ENCODE data around the gene FYN. TPM values are rescaled to one million over a fixed set of nuclear protein-coding genes. Genes with fewer than 3 reads are reported as not detected.

Gene FYN
- total and polyA plus RNA-seq, 2 of the 8 experiments (the other 6 are each of a cell fraction or from before 2014, with no cell fraction given) = 46.8 to 97.2 TPM

DNA sequence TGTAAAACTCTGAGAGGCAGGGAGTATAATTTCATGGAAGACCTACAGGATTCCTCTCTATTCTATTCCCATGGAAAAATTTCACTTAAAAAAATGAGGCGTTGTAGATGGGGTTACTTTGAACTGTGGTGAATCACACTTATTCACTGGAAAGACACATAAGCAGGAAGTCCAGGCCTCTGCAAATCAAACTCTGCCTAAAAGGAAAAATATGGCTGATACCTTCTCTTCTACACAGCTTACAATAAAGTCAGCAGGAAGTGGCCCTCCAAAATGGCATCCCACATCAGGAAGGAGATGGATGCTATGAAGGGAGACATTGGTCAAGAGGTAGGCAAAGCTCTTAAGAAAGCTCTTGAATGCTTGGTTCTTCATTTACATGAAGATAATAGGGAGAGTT, 115.9 kb downstream of the FYN start:
- no peaks in the 10 kb centered on the region for H4K20me1 ChIP-seq (replicated peaks in 1 of 2; ENCODE audit: control insufficient read depth in 1 of 2, insufficient read depth in 2 of 2, low read length in 2 of 2)
- no peak overlapping the region for H3K23ac ChIP-seq (ENCODE audit: insufficient read length)
- WGBS, 2 experiments (ENCODE audit: extremely low coverage in 1 of 2, insufficient coverage in 1 of 2, insufficient read length in 1 of 2, insufficient replicate concordance in 2 of 2, low coverage in 1 of 2, low lambda C conversion rate in 2 of 2, missing lambda C conversion rate in 1 of 2) = 95% methylated on average over 1 of the region's 1 CpG; no CpG with 5 or more reads in 1 of the 2 experiments
- no peak overlapping the region for H4K8ac ChIP-seq (ENCODE audit: extremely low read depth, insufficient read depth, low read length)
- no peaks in the 10 kb centered on the region for H3K9me3 ChIP-seq (ENCODE audit: insufficient read depth in 2 of 2, low read depth in 1 of 2, low read length in 1 of 2)
- H2BK12ac ChIP-seq (ENCODE audit: low read depth, low read length) = no peak overlapping the region
- no peak overlapping the region for H2BK120ac ChIP-seq (replicated peaks; ENCODE audit: low read depth, low read length)
- DNase-seq (ENCODE audit: low read depth in 1 of 2, low spot score in 2 of 2) (no peak), FAIRE-seq (no peak)
- no peak overlapping the region for H3K27ac ChIP-seq (ENCODE audit: low read depth, low read length)
- H3K4me3 ChIP-seq (ENCODE audit: extremely low read depth in 1 of 4, insufficient read depth in 2 of 4, low read depth in 3 of 4, low read length in 4 of 4) = no peak overlapping the region
- H4K91ac ChIP-seq (replicated peaks; ENCODE audit: insufficient read length, low read length) = no peak overlapping the region
- peaks cover 0 to 11% (median 7%) of the 10 kb centered on the region in 4 experiments; a peak in 4 of 7 replicates for H3K4me1 ChIP-seq (replicated peaks in 1 of 4; ENCODE audit: control insufficient read depth in 3 of 4, insufficient read depth in 4 of 4, low read length in 3 of 4)
- no peak overlapping the region for H3K4me2 ChIP-seq (ENCODE audit: insufficient read depth in 1 of 2, low read depth in 2 of 2, low read length in 2 of 2)
- H2AK5ac ChIP-seq (ENCODE audit: low read depth, low read length) = no peak overlapping the region
- H2AFZ ChIP-seq (ENCODE audit: low read length) = no peak overlapping the region
- TF ChIP-seq CHD1 (IDR thresholded peaks at IDR 0.05; ENCODE audit: low read depth, low read length) (no peak), HDAC6 (IDR thresholded peaks at IDR 0.05; ENCODE audit: low read depth, low read length) (no peak), TCF12 (IDR thresholded peaks at IDR 0.05; ENCODE audit: low read depth, low read length) (no peak), YY1 (IDR thresholded peaks at IDR 0.05; ENCODE audit: low read depth, low read length) (peak; percentile 63; the same call in 1 of the 2 replicates)
- H2BK20ac ChIP-seq (ENCODE audit: low read length) = no peak overlapping the region
- no peak overlapping the region for H3K18ac ChIP-seq (ENCODE audit: extremely low read depth, low read length)
- H3K36me3 ChIP-seq (ENCODE audit: control insufficient read depth in 2 of 4, insufficient read depth in 4 of 4, low read length in 3 of 4) = no peaks in the 10 kb centered on the region
- H4K5ac ChIP-seq (ENCODE audit: insufficient read length, low read depth, low read length) = no peak overlapping the region
- no peak overlapping the region for H2BK5ac ChIP-seq (ENCODE audit: low read depth, low read length)
- H3K79me1 ChIP-seq (ENCODE audit: low read depth, low read length) = no peaks in the 10 kb centered on the region; the same call in 1 of the 2 replicates
- no peak overlapping the region for H3K4ac ChIP-seq (replicated peaks; ENCODE audit: insufficient read length, low read depth, low read length)
- H3K79me2 ChIP-seq (ENCODE audit: control insufficient read depth in 1 of 2, insufficient read depth in 2 of 2, low read length in 2 of 2) = no peaks in the 10 kb centered on the region; a peak in 1 of 4 replicates
- H3K27me3 ChIP-seq (replicated peaks in 1 of 4; ENCODE audit: control insufficient read depth in 3 of 4, extremely low read depth in 1 of 4, insufficient read depth in 3 of 4, low read length in 3 of 4) = no peaks in the 10 kb centered on the region
- H3K23me2 ChIP-seq (ENCODE audit: low read depth, low read length) = no peaks in the 10 kb centered on the region
- H3K56ac ChIP-seq (replicated peaks; ENCODE audit: insufficient read length, low read depth, low read length) = no peak overlapping the region
- no peak overlapping the region for H3K14ac ChIP-seq (ENCODE audit: insufficient read length)
- ChIA-PET POLR2A (ENCODE audit: partially characterized antibody) (interaction anchor here (1.1 kb wide), 1 partner anchor 13 kb away, joined by 3 read pairs; no protein-coding TSS in a partner anchor), CTCF (ENCODE audit: partially characterized antibody) (no interaction called here)
- no peak overlapping the region for H3K9ac ChIP-seq (replicated peaks in 1 of 4; ENCODE audit: extremely low read depth in 1 of 4, low read depth in 3 of 4, low read length in 3 of 4)
- H2BK15ac ChIP-seq (ENCODE audit: low read length) = no peak overlapping the region
